Heart left ventricle (tissue), 13 donors: Measurements from ENCODE around the gene PPIF.

Source experiments
- POLR2A ChIP-seq, 2 donors: fragments of 450-650 bp; IDR thresholded peaks; one replicate each; pipeline ENCODE4 v1.6.1; 2017; ENCODE audit warnings: antibody characterized with exemption in 2 of 2, mild to moderate bottlenecking in 2 of 2, moderate library complexity in 2 of 2
- TF ChIP-seq, protein P1 (sequence below), 12 donors: fragments of 200-600 bp; sonication (generic) in 4 of 12; IDR thresholded peaks; one replicate each; pipeline versions ENCODE4 v1.5.0 to v1.8.0; 2018 to 2022; ENCODE audit warnings: antibody characterized with exemption in 12 of 12, mild to moderate bottlenecking in 5 of 12
- donor health status: ischemic (EF 13 %, LVEDD 7.1; RV severe dilation, severe dysfunction).
- donor health status: DM: no; HTN: yes; CAD: no.
- donor health status: DM: no; HTN: no; CAD: no.
- donor health status: ischemic (EF 25% LVEDD 6.9; RV normal size, moderate dysfunction).
- donor health status: ischemic (EF 25% LVEDD 5.7; RV mildly dilated, moderate dysfunction).
- donor health status: ischemic (EF 35%, LVEDD 5.7; RV mildly dilated, moderate dysfunction).
- donor health status: nonischemic (EF 11% LVEDD 7.7; RV severe dilation, severe dysfunction).
- donor health status: DM: yes; HTN: yes; CAD: no.
- donor health status: PGD.
- donor health status: ischemic (EF 29% LVEDD 5.4; RV normal size, mild dysfunction).
- donor health status: nonischemic (EF 23%, LVEDD 6.1; RV moderate dilation, normal function).

DNA sequence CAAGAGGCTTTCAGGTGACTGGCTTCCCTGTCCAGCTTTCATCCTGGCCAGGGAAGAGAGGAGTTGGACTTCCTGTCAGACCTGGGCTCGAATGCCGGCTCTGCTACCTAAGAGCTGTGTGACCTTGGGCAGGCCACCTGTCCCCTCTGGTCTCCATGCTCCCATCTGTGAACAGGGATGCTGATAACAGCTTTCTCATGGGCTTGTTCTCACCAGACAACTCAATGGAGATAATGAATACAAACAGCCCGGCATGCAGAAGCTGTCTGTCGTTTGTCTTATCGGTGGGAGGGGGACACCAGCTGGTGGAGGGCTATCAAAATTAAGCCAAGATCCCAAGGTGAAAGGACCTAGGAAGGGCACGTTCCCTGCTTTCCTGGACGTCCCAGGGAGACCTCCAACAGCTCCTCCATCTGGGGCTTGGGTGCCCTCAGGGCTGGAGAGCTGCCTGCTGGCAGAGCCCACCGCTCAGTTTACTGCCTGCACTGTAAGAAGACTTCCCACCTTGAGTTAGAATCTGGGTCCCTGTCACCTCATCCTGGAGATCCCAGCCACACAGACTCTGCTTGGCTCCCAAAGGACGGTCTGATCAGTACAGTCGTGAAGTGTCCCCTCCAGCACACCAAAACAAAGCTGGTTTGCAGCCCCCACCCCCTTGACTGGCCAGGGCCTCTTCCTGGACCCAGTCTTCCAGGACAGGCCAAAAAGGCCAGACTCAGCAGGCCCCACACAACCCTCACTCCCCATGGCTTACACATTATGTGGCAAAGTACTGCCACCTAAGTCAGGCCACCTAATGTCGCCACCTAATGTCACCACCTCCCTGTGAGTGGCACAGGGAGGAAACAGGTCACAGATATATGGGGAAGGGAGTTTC lies 40.9 kb downstream of the PPIF start:
- TF ChIP-seq POLR2A (IDR thresholded peaks at IDR 0.05): no peak
- TF ChIP-seq, protein P1, sequence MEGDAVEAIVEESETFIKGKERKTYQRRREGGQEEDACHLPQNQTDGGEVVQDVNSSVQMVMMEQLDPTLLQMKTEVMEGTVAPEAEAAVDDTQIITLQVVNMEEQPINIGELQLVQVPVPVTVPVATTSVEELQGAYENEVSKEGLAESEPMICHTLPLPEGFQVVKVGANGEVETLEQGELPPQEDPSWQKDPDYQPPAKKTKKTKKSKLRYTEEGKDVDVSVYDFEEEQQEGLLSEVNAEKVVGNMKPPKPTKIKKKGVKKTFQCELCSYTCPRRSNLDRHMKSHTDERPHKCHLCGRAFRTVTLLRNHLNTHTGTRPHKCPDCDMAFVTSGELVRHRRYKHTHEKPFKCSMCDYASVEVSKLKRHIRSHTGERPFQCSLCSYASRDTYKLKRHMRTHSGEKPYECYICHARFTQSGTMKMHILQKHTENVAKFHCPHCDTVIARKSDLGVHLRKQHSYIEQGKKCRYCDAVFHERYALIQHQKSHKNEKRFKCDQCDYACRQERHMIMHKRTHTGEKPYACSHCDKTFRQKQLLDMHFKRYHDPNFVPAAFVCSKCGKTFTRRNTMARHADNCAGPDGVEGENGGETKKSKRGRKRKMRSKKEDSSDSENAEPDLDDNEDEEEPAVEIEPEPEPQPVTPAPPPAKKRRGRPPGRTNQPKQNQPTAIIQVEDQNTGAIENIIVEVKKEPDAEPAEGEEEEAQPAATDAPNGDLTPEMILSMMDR (IDR thresholded peaks at IDR 0.05): no peak
